HuH-7.5 (cell line): Measurements from ENCODE around the gene DMRTB1.

Source experiments
- DNase-seq: peaks from one replicate; pipeline ENCODE4 v3.0.0; 2011; ENCODE audit warnings: low spot score

DMRTB1 gene

GRCh38 chr1:53435151-53435550 lies 24.0 kb upstream of the DMRTB1 start:
- no peak for DNase-seq

- DNase-seq = no peak
These were observed 20.5 kb upstream of the DMRTB1 start for GRCh38 chr1:53438427-53439336.

GRCh38 chr1:53439337-53440207 lies 19.6 kb upstream of the DMRTB1 start:
- no peak for DNase-seq

DNA sequence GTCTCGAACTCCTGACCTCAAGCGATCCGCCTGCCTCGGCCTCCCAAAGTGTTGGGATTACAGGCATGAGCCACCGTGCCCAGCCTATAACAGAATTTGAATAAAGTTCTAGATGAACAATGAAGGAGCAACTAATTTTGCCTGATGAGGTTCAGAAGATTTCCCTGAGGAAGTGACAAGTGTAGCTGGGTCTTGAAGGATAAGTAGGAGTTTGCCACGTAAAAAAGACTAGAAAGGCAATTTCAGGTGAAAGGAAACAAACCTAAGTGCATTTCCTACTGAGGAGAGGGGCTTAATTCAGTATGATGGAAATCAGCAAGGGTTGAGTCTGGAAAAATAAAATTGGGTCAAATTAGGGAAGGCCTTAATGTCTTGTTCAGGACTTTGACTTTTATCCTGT lies 18.6 kb upstream of the DMRTB1 start:
- no peak for DNase-seq

DNA sequence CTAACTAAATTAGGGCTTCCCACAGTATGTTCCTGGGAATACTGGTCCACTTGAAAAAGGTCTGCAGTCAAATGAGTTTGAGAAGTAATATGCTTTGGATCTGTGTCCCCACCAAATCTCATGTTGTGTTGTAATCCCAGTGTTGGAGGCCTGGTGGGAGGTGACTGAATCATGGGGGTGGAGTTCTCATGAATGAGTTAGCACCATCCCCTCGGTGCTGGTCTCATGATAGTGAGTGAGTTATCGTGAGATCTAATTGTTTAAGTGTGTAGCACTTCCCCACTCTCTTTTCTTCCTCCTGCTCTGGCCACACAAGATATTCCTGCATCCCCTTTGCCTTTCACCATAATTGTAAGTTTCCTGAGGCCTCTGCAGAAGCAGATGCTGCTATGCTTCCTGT lies 16.9 kb upstream of the DMRTB1 start:
- no peak for DNase-seq

DNA sequence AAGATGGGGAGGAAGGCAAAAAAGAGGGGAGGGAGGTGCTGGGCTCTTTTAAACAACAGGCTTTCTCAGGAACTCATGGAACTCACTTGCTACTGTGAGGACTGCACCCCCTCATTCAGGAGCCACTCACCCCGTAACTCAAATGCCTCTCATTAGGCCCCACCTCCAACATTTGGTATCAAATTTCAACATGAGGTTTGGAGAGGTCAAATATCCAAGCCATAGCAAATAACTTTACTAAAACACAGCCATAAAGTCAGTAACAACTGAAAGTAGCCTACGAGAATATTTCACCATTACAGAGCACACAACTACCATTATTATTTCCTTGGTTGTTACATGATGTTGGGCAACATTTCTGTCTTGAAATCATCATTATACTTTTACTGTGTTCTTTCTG lies 13.1 kb upstream of the DMRTB1 start:
- no peak for DNase-seq

DNA sequence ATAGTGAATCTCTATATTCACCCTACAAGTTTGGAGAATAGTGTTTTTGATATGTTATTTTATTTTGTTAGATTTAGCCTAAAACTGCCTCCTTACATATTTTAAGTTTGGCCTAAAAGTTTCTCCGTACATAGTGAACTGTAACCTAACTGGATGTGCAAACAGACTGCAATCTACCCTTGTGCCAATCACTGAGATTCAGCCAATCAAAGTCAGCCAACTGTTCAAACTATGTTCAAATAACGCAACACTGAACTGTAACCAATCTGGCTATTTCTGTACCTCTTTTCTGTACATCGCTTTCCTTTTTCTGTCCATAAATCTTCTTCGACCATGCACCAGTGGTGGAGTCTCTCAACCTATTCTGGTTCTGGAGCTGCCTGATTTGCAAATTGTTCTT lies 11.8 kb upstream of the DMRTB1 start:
- DNase-seq = no peak

DNA sequence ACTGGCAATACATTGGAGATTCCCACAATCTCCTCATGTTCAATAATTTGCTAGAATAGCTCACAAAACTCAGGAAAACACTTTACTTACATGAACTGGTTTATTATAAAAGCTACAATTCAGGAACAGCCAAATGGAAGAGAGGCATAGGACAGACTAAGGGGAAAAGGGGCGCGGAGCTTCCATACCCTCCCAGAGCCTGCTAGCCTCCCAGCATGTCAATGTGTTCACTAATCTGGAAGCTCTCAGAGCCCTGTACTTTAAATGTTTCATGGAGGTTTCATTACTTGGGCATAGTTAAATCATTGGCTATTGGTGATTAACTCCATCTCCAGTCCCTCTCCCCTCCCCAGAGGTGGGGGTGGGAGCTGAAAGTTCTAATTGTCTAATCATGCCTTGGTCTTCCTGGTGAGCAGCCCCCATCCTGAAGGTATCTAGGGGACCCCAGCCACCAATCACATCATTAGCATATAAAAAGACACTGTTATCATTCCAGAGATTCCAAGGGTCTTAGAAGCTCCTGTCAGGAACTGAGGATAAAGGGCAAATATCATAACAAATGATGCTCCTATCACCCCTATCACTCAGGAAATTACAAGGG lies 10.9 kb upstream of the DMRTB1 start:
- DNase-seq = no peak

GRCh38 chr1:53449021-53449420 lies 10.2 kb upstream of the DMRTB1 start:
- DNase-seq = no peak

DNA sequence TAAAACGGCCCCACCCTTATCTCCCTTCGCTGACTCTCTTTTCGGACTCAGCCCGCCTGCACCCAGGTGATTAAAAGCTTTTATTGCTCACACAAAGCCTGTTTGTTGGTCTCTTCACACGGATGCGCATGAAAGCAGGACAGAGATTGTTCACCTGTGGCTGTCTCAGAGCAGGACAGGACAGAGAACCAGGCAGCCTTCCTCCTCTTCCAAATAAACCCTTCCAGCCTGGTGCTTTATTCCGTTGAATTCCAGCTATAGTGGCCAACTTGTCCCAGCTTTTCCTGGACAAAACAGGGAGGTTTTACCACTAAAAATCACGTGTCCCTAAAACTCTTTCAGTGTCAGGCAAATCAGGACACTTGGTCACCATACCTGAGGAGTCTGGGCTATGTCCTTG lies 9.5 kb upstream of the DMRTB1 start:
- no peak for DNase-seq

GRCh38 chr1:53450225-53450624 lies 9.0 kb upstream of the DMRTB1 start:
- DNase-seq = no peak

GRCh38 chr1:53454019-53454418 lies 5.2 kb upstream of the DMRTB1 start:
- no peak for DNase-seq

DNA sequence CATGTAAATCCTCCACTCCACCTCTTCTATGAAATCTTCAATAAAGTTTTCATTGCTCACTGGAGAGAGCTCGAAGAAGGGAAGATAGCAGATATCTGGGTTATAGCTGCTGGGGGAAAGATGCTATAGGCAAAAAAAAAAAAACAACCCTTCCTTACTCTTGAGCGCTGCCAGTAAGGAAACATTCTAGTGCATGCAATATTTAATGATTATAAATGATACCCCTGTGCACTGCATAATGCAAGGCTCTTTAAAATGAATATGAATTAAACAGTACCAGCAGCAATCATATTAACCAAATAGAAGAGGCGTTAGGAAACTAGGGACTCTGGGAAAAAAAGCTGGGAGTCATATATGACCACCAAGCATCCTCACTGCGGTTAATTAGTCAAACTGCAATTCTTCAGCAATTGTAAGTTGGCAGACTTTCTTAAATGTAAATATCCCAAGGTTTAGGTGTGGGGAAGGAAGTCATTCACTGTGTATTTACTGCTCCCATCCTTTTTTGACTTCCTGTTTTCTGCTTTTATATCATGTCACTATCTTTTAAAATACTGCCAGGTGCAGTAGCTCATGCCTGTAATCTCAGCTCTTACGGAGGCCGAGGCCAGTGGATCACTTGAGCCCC lies 3.7 kb upstream of the DMRTB1 start:
- no peak for DNase-seq

- no peak for DNase-seq
These were observed 565 bp upstream of the DMRTB1 start for GRCh38 chr1:53458634-53459033.

DNA sequence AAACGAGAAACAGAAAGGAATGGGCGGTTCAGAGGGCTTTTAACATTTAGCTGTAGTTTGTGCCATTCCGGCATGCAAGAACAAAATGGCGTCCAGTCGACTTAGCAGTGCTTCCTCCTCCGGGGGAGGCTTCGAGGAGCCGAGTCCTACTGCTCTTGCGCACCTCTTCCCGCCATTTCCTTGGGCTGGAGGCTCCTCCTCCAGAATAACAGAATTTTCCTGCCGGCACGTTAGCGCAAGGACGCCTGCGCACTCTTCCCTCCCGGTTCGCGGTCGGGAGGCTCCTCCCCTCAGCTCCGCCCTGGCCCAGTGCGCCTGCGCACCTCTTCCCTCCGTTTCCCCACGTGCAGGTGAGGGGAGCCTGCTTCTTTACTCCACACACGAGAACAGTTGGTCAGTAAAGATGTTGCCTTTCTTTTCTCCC lies 1.0 kb downstream of the DMRTB1 start:
- no peak for DNase-seq

DNA sequence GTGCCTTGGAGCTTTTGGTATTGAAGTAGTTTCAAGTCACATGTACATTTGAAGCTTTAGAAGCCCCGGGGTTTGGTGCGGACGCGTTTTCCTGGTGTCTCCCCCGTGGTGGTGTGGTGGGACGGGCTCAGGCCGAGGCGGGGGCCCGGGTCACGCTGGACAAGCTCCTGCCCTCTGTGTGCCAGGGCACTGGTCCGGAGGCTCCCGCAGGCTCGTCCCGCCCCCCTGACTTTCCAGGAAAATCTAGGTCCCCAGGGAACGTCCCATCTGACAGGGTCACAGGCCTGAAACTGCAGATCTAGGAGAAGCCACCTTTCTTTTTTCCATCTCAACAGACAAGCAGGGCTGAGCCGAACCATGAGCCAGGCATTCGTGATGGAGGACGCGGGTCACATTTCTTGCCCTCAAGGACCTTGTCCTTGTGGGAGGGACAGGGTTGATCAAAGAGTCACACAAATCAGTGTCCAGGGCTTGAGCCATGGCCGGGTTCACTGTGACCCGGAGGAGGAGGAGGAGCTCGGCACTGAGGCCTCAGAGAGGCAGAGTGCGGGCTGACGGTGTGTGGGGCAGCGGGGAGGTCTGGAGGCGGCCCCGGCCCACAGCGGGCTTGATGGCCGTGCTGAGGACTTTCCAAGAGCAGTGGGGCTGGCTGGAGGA lies 1.6 kb downstream of the DMRTB1 start:
- no peak for DNase-seq

- no peak for DNase-seq
These were observed 2.3 kb downstream of the DMRTB1 start for GRCh38 chr1:53461323-53462044.

- no peak for DNase-seq
These were observed 3.0 kb downstream of the DMRTB1 start for GRCh38 chr1:53462193-53462592.

- DNase-seq = no peak
These were observed 3.7 kb downstream of the DMRTB1 start for GRCh38 chr1:53462769-53463501.
